Naive thymus-derived CD8-positive, alpha-beta T cell (primary cell): ENCODE measurements around the gene EIF4G1. TPM values are rescaled to one million over a fixed set of nuclear protein-coding genes. Genes with fewer than 3 reads are reported as not detected.

Source experiments
- ATAC-seq, 2 donors: fragments of 150-1000 bp; cut with Tn5 transposase in 1 of 2; sonication (Bioruptor Pico), chemical (Tn5 transposase) in 1 of 2; 1 replicate in 1 of 2; 2 replicates in 1 of 2; pipeline ENCODE4 v1.10.0; 2021; ENCODE audit warnings: mild to moderate bottlenecking in 2 of 2, moderate library complexity in 2 of 2
- POLR2A ChIA-PET: fragments of 350-600 bp; sonication (Branson Sonifier 250); formaldehyde crosslinking; loops from one replicate; lab custom pipeline; 2021; ENCODE audit warnings: antibody characterized with exemption; lab: Charles Lee
- DNase-seq, 10 donors: peaks; one replicate each; pipeline versions ENCODE4 v3.0.0 to v3.0.0-alpha.2; 2020 to 2022
- H3K27ac Mint-ChIP-seq, 10 donors: one replicate each; pipeline ENCODE4 v1.8.0; 2020 to 2022; ENCODE audit warnings: mild to moderate bottlenecking in 10 of 10, mixed read lengths in 10 of 10, moderate library complexity in 4 of 10, inconsistent platforms in 1 of 10
- H3K27me3 Mint-ChIP-seq, 5 donors: one replicate each; pipeline ENCODE4 v1.8.0; 2021 to 2022; ENCODE audit warnings: mixed read lengths in 5 of 5
- H3K36me3 Mint-ChIP-seq, 3 donors: one replicate each; pipeline ENCODE4 v1.8.0; 2020 to 2022; ENCODE audit warnings: mixed read lengths in 3 of 3, mild to moderate bottlenecking in 2 of 3, inconsistent platforms in 1 of 3
- H3K4me1 Mint-ChIP-seq, 4 donors: one replicate each; pipeline ENCODE4 v1.8.0; 2021 to 2022; ENCODE audit warnings: mixed read lengths in 4 of 4
- H3K4me3 Mint-ChIP-seq, 10 donors: one replicate each; pipeline ENCODE4 v1.8.0; 2020 to 2022; ENCODE audit warnings: mild to moderate bottlenecking in 10 of 10, mixed read lengths in 10 of 10, moderate library complexity in 6 of 10, inconsistent platforms in 1 of 10
- H3K9me3 Mint-ChIP-seq, 9 donors: one replicate each; pipeline ENCODE4 v1.8.0; 2020 to 2022; ENCODE audit warnings: mixed read lengths in 9 of 9, mild to moderate bottlenecking in 3 of 9, inconsistent platforms in 1 of 9, moderate library complexity in 1 of 9
- polyA plus RNA-seq, 3 donors: library from polyadenylated mRNA; unstranded; fragments of 300-500 nt; fragmentation: Illumina TruSeq; gene quantifications; one replicate each; pipeline ENCODE4 v1.2.3, GENCODE V29; 2021
- total RNA-seq, 8 experiments: library from RNA in 2 of 8; stranded (reverse) in 2 of 8; gene quantifications; one replicate each; pipeline ENCODE4 v1.2.3 and lab custom pipeline; 2021 to 2026

The EIF4G1 gene
- total and polyA plus RNA-seq, 5 experiments from 2014 or later: 13.6 to 229 (median 44.6) TPM

GRCh38 chr3:184311633-184312032 is 2.8 kb upstream of the EIF4G1 start:
- Mint-ChIP-seq H3K36me3 (peaks cover 0 to 34% (median 19%) of the 10 kb centered on the region in 3 donors), H3K4me3 (peak overlapping the region in 2 of 10 donors; percentile 5 to 48), H3K4me1 (peaks cover 7 to 14% (median 12%) of the 10 kb centered on the region in 4 donors), H3K27me3 (no peaks in the 10 kb centered on the region), H3K9me3 (no peaks in the 10 kb centered on the region), H3K27ac (peak overlapping the region in 4 of 10 donors; percentile 4 to 74 (median 32))
- DNase-seq (no peak), ATAC-seq (no peak)
- POLR2A ChIA-PET: interaction anchor here (1.3 kb wide), 1 partner anchor 12 kb away, joined by 3 read pairs; no protein-coding TSS in a partner anchor

- Mint-ChIP-seq H3K27ac (peak overlapping the region in 9 of 10 donors; percentile 63 to 96 (median 93)), H3K36me3 (peaks cover 0 to 31% (median 0%) of the 10 kb centered on the region in 3 donors), H3K27me3 (no peaks in the 10 kb centered on the region), H3K4me1 (peaks cover 20 to 41% (median 35%) of the 10 kb centered on the region in 4 donors), H3K4me3 (peak overlapping the region; percentile 77 to 93 (median 84)), H3K9me3 (no peaks in the 10 kb centered on the region)
- peak; percentile 57 to 85 (median 71) for DNase-seq
- POLR2A ChIA-PET: interaction anchor here (0.6 to 1.3 kb wide), 8 partner anchors 9 to 679 kb away, joined by 3 to 6 read pairs (median 3); partner anchors contain the start of genes KLHL24 and PSMD2
- peak; percentile 55 to 66 for ATAC-seq
These were observed 515 bp downstream of the EIF4G1 start for GRCh38 chr3:184314700-184315542.

GRCh38 chr3:184315543-184315867 is 1.1 kb downstream of the EIF4G1 start:
- Mint-ChIP-seq H3K36me3 (peaks cover 0 to 34% (median 0%) of the 10 kb centered on the region in 3 donors), H3K9me3 (no peaks in the 10 kb centered on the region), H3K4me1 (peaks cover 20 to 41% (median 36%) of the 10 kb centered on the region in 4 donors), H3K27me3 (no peaks in the 10 kb centered on the region), H3K27ac (peak overlapping the region; percentile 63 to 95 (median 92)), H3K4me3 (peak overlapping the region; percentile 75 to 93 (median 82))
- POLR2A ChIA-PET: interaction anchor here (0.6 to 1.3 kb wide), 7 partner anchors 8 to 680 kb away, joined by 3 to 6 read pairs (median 3); partner anchors contain the start of genes KLHL24 and PSMD2
- DNase-seq (no peak), ATAC-seq (peak; percentile 2 to 10)

- Mint-ChIP-seq H3K4me3 (peak overlapping the region; percentile 74 to 93 (median 79)), H3K27me3 (no peaks in the 10 kb centered on the region), H3K9me3 (no peaks in the 10 kb centered on the region), H3K27ac (peak overlapping the region; percentile 78 to 95 (median 92)), H3K4me1 (peaks cover 20 to 41% (median 38%) of the 10 kb centered on the region in 4 donors), H3K36me3 (peaks cover 0 to 40% (median 0%) of the 10 kb centered on the region in 3 donors)
- POLR2A ChIA-PET: interaction anchor here (0.6 to 1.3 kb wide), 6 partner anchors 8 to 234 kb away, joined by 3 to 4 read pairs (median 3); no protein-coding TSS in a partner anchor
- ATAC-seq: no peak
- peak in 2 of 10 donors; percentile 17 to 21 for DNase-seq
These were observed 1.7 kb downstream of the EIF4G1 start for GRCh38 chr3:184315871-184316661.

GRCh38 chr3:184316792-184317191 is 2.4 kb downstream of the EIF4G1 start:
- Mint-ChIP-seq H3K4me3 (peak overlapping the region; percentile 74 to 93 (median 79)), H3K36me3 (peaks cover 0 to 47% (median 2%) of the 10 kb centered on the region in 3 donors), H3K27me3 (no peaks in the 10 kb centered on the region), H3K9me3 (no peaks in the 10 kb centered on the region), H3K4me1 (peaks cover 20 to 41% (median 38%) of the 10 kb centered on the region in 4 donors), H3K27ac (peak overlapping the region; percentile 78 to 95 (median 92))
- DNase-seq (no peak), ATAC-seq (no peak)
- POLR2A ChIA-PET: no interaction called here

- Mint-ChIP-seq H3K27me3 (no peaks in the 10 kb centered on the region), H3K4me1 (peaks cover 20 to 41% (median 38%) of the 10 kb centered on the region in 4 donors), H3K4me3 (peak overlapping the region in 6 of 10 donors; percentile 1 to 91 (median 58)), H3K36me3 (peaks cover 0 to 51% (median 2%) of the 10 kb centered on the region in 3 donors), H3K27ac (peak overlapping the region in 9 of 10 donors; percentile 10 to 94 (median 72)), H3K9me3 (no peaks in the 10 kb centered on the region)
- ATAC-seq (no peak), DNase-seq (no peak)
- POLR2A ChIA-PET: no interaction called here
These were observed 2.8 kb downstream of the EIF4G1 start for GRCh38 chr3:184317201-184317600.

GRCh38 chr3:184320104-184320445 is 5.7 kb downstream of the EIF4G1 start:
- peaks cover 22 to 41% (median 37%) of the 10 kb centered on the region in 4 donors for H3K4me1 Mint-ChIP-seq
- peak overlapping the region in 2 of 10 donors; percentile 29 to 40 for H3K27ac Mint-ChIP-seq
- ATAC-seq (peak in 1 of 2 donors; percentile 22), DNase-seq (no peak)
- H3K9me3 Mint-ChIP-seq: no peaks in the 10 kb centered on the region
- POLR2A ChIA-PET: interaction anchor here (0.6 kb wide), 1 partner anchor 46 kb away, joined by 5 read pairs; no protein-coding TSS in a partner anchor
- no peak overlapping the region for H3K4me3 Mint-ChIP-seq
- H3K36me3 Mint-ChIP-seq: peaks cover 3 to 80% (median 20%) of the 10 kb centered on the region in 3 donors
- H3K27me3 Mint-ChIP-seq: no peaks in the 10 kb centered on the region

GRCh38 chr3:184321666-184322065 is 7.3 kb downstream of the EIF4G1 start:
- Mint-ChIP-seq H3K9me3 (no peaks in the 10 kb centered on the region), H3K4me1 (peaks cover 18 to 27% (median 25%) of the 10 kb centered on the region in 4 donors), H3K27ac (peak overlapping the region in 4 of 10 donors; percentile 4 to 82 (median 34)), H3K27me3 (no peaks in the 10 kb centered on the region), H3K36me3 (peaks cover 4 to 94% (median 27%) of the 10 kb centered on the region in 3 donors), H3K4me3 (no peak overlapping the region)
- ATAC-seq: no peak
- POLR2A ChIA-PET: no interaction called here
- no peak for DNase-seq

- H3K4me1 Mint-ChIP-seq: peaks cover 9 to 14% (median 13%) of the 10 kb centered on the region in 4 donors
- no peak for DNase-seq
These were observed 8.5 kb downstream of the EIF4G1 start for GRCh38 chr3:184322731-184323487.

GRCh38 chr3:184323696-184324095 is 9.3 kb downstream of the EIF4G1 start:
- no peaks in the 10 kb centered on the region for H3K9me3 Mint-ChIP-seq
- peak overlapping the region in 1 of 10 donors; percentile 22 for H3K27ac Mint-ChIP-seq
- POLR2A ChIA-PET: interaction anchor here (1.5 kb wide), 1 partner anchor 8 kb away, joined by 3 read pairs; no protein-coding TSS in a partner anchor
- H3K4me1 Mint-ChIP-seq: peaks cover 9 to 12% (median 10%) of the 10 kb centered on the region in 4 donors
- H3K4me3 Mint-ChIP-seq: no peak overlapping the region
- DNase-seq (no peak), ATAC-seq (no peak)
- H3K27me3 Mint-ChIP-seq: no peaks in the 10 kb centered on the region
- H3K36me3 Mint-ChIP-seq: peaks cover 4 to 97% (median 38%) of the 10 kb centered on the region in 3 donors

More at GRCh38 chr3:184322731-184323487, 8.5 kb downstream of the EIF4G1 start:
- peak overlapping the region in 3 of 10 donors; percentile 20 to 76 (median 31) for H3K27ac Mint-ChIP-seq
- no peaks in the 10 kb centered on the region for H3K9me3 Mint-ChIP-seq
- H3K27me3 Mint-ChIP-seq: no peaks in the 10 kb centered on the region
- H3K36me3 Mint-ChIP-seq: peaks cover 4 to 94% (median 33%) of the 10 kb centered on the region in 3 donors
- no peak overlapping the region for H3K4me3 Mint-ChIP-seq
- POLR2A ChIA-PET: interaction anchor here (1.5 kb wide), 1 partner anchor 8 kb away, joined by 3 read pairs; no protein-coding TSS in a partner anchor
- no peak for ATAC-seq

GRCh38 chr3:184325269-184325668 is 10.9 kb downstream of the EIF4G1 start:
- ATAC-seq (no peak), DNase-seq (no peak)
- H3K27me3 Mint-ChIP-seq: no peaks in the 10 kb centered on the region
- peaks cover 0 to 10% (median 3%) of the 10 kb centered on the region in 4 donors for H3K4me1 Mint-ChIP-seq
- H3K4me3 Mint-ChIP-seq: no peak overlapping the region
- POLR2A ChIA-PET: no interaction called here
- H3K9me3 Mint-ChIP-seq: no peaks in the 10 kb centered on the region
- peak overlapping the region in 5 of 10 donors; percentile 1 to 88 (median 26) for H3K27ac Mint-ChIP-seq
- H3K36me3 Mint-ChIP-seq: peaks cover 4 to 100% (median 42%) of the 10 kb centered on the region in 3 donors
